GM23248 (cell line): ENCODE results near the gene ARID3B. TPM values are rescaled to one million over a fixed set of nuclear protein-coding genes. Genes with fewer than 3 reads are reported as not detected.

Experiments used
- DNase-seq: peaks from one replicate; pipeline ENCODE4 v3.0.0-alpha.2; 2015
- H2AFZ ChIP-seq: fragments of 200-600 bp; sonication (generic); 2 replicates; pipeline ENCODE4 v1.6.1; 2016; ENCODE audit warnings: antibody characterized with exemption
- H3F3A ChIP-seq: fragments of 200-600 bp; sonication (generic); 2 replicates; pipeline ENCODE4 v1.6.1; 2016; ENCODE audit warnings: mild to moderate bottlenecking, antibody characterized with exemption, mixed run types; ENCODE audit not compliant: insufficient read depth
- H3K27ac ChIP-seq: fragments of 200-600 bp; sonication (generic); 2 replicates; pipeline ENCODE4 v1.5.1; 2016; ENCODE audit warnings: mild to moderate bottlenecking
- H3K27me3 ChIP-seq: fragments of 200-600 bp; sonication (generic); replicated peaks from 2 replicates; pipeline ENCODE4 v1.6.1; 2016; ENCODE audit warnings: mild to moderate bottlenecking; ENCODE audit not compliant: insufficient read depth
- H3K36me3 ChIP-seq: fragments of 200-600 bp; sonication (generic); 2 replicates; pipeline ENCODE4 v1.6.1; 2016; ENCODE audit warnings: low read depth, mild to moderate bottlenecking
- H3K4me1 ChIP-seq: fragments of 200-600 bp; sonication (generic); 2 replicates; pipeline ENCODE4 v1.6.1; 2016; ENCODE audit warnings: mild to moderate bottlenecking; ENCODE audit not compliant: insufficient read depth
- H3K4me2 ChIP-seq: fragments of 200-600 bp; sonication (generic); one replicate; pipeline ENCODE4 v1.6.1; 2016; ENCODE audit warnings: mild to moderate bottlenecking; ENCODE audit not compliant: unreplicated experiment
- H3K4me3 ChIP-seq: fragments of 200-600 bp; sonication (generic); 2 replicates; pipeline ENCODE4 v1.5.1; 2016; ENCODE audit warnings: mild to moderate bottlenecking
- H3K79me2 ChIP-seq: fragments of 200-600 bp; sonication (generic); 2 replicates; pipeline ENCODE4 v1.6.1; 2016; ENCODE audit warnings: mild to moderate bottlenecking; ENCODE audit not compliant: insufficient read depth
- H3K9ac ChIP-seq: fragments of 200-600 bp; sonication (generic); 2 replicates; pipeline ENCODE4 v1.6.1; 2016; ENCODE audit warnings: mild to moderate bottlenecking
- H3K9me2 ChIP-seq: fragments of 200-600 bp; sonication (generic); 2 replicates; pipeline ENCODE4 v1.6.1; 2016; ENCODE audit warnings: mixed run types, mild to moderate bottlenecking, moderate library complexity; ENCODE audit not compliant: insufficient read depth
- H3K9me3 ChIP-seq: fragments of 200-600 bp; sonication (generic); one replicate; pipeline ENCODE4 v1.6.1; 2017; ENCODE audit warnings: low read depth
- H4K20me1 ChIP-seq: fragments of 200-600 bp; sonication (generic); 2 replicates; pipeline ENCODE4 v1.6.0; 2016; ENCODE audit not compliant: insufficient read depth
- EZH2 ChIP-seq: fragments of 200-600 bp; sonication (generic); IDR thresholded peaks from 2 replicates; pipeline ENCODE4 v1.6.1; 2018; ENCODE audit warnings: antibody characterized with exemption, mild to moderate bottlenecking; ENCODE audit not compliant: insufficient read depth, poor library complexity, severe bottlenecking
- EZH2phosphoT487 ChIP-seq: fragments of 200-600 bp; sonication (generic); IDR thresholded peaks from 2 replicates; pipeline ENCODE4 v1.6.1; 2018; ENCODE audit warnings: antibody characterized with exemption, moderate library complexity, mild to moderate bottlenecking, low read depth; ENCODE audit not compliant: insufficient read depth
- WGBS, 2 experiments: methylation state at CpG; one replicate each; pipeline ENCODE4 v1.1.6; 2015 to 2017; ENCODE audit warnings: low lambda C conversion rate in 2 of 2, low coverage in 1 of 2; ENCODE audit errors: missing lambda C conversion rate in 2 of 2; 5-methylcytosine and 5-hydroxymethylcytosine counted together
- in situ Hi-C: fragments of 300-500 bp; cut with MboI; formaldehyde crosslinking; loops from 2 replicates; pipeline ENCODE4 v1.15.0; 2020
- polyA plus RNA-seq: library from polyadenylated mRNA; unstranded; fragments of >200 nt; fragmentation: Nextera tagmentation; extraction: Ambion mirVana; gene quantifications from 2 replicates; pipeline ENCODE4 v1.2.1, GENCODE V29; 2016
- total RNA-seq: library from RNA; depleted of rRNA; stranded (reverse); fragments of >200 nt; shearing (Covaris generic); gene quantifications from 2 replicates; pipeline ENCODE4 v1.2.3, GENCODE V29; 2014

Gene ARID3B
- total and polyA plus RNA-seq, 2 experiments from 2014 or later, result 2.1 to 4.9 TPM

- no peaks in the 10 kb centered on the region for H3K27me3 ChIP-seq
- no peaks in the 10 kb centered on the region for H3K9me3 ChIP-seq
- H3K9me2 ChIP-seq, result no peaks in the 10 kb centered on the region
- H4K20me1 ChIP-seq, result no peaks in the 10 kb centered on the region
- no peak for DNase-seq
- no peak for TF ChIP-seq EZH2phosphoT487
- no peak for TF ChIP-seq EZH2
- no peak overlapping the region for H3K4me2 ChIP-seq
- H3F3A ChIP-seq, result 0 out of 2 replicates have a peak, but pooled peaks cover 4% of the 10 kb centered on the region
- no peaks in the 10 kb centered on the region for H3K36me3 ChIP-seq
- WGBS, 2 experiments, result 91 to 95% methylated on average over 2 of the region's 2 CpGs
- in situ Hi-C loops, result no loop called here
- no peak overlapping the region for H3K4me3 ChIP-seq
- H3K4me1 ChIP-seq, result no peaks in the 10 kb centered on the region
- H3K27ac ChIP-seq, result no peak overlapping the region
- no peak overlapping the region for H3K9ac ChIP-seq
- H3K79me2 ChIP-seq, result no peaks in the 10 kb centered on the region
- H2AFZ ChIP-seq, result no peak overlapping the region
These were observed 40.6 kb upstream of the ARID3B start for GRCh38 chr15:74500401-74500800.

GRCh38 chr15:74502301-74502700, 38.7 kb upstream of the ARID3B start:
- Histone ChIP-seq H3K9ac (no peak overlapping the region), H3K4me1 (peaks cover 8% of the 10 kb centered on the region; the same call in 1 of the 2 replicates), H3K36me3 (no peaks in the 10 kb centered on the region), H3K27me3 (no peaks in the 10 kb centered on the region), H3K4me2 (no peak overlapping the region), H3K9me2 (no peaks in the 10 kb centered on the region), H3K4me3 (no peak overlapping the region), H3F3A (0 out of 2 replicates have a peak, but pooled peaks cover 4% of the 10 kb centered on the region), H3K27ac (no peak overlapping the region), H4K20me1 (no peaks in the 10 kb centered on the region), H3K9me3 (no peaks in the 10 kb centered on the region), H3K79me2 (no peaks in the 10 kb centered on the region), H2AFZ (no peak overlapping the region)
- TF ChIP-seq EZH2 (no peak), EZH2phosphoT487 (no peak)
- in situ Hi-C loops, result no loop called here
- WGBS, 2 experiments, result 98 to 100% methylated on average over 3 of the region's 3 CpGs
- no peak for DNase-seq

GRCh38 chr15:74504418-74504817, 36.6 kb upstream of the ARID3B start:
- Histone ChIP-seq H3K27me3 (no peaks in the 10 kb centered on the region), H3K4me2 (no peak overlapping the region), H3K9me2 (no peaks in the 10 kb centered on the region), H3K9ac (no peak overlapping the region), H3K9me3 (no peaks in the 10 kb centered on the region), H3K79me2 (no peaks in the 10 kb centered on the region), H3K4me1 (peaks cover 8% of the 10 kb centered on the region; the same call in 1 of the 2 replicates), H3F3A (no peaks in the 10 kb centered on the region), H3K27ac (no peak overlapping the region), H4K20me1 (no peaks in the 10 kb centered on the region), H3K4me3 (no peak overlapping the region), H3K36me3 (no peaks in the 10 kb centered on the region), H2AFZ (no peak overlapping the region)
- peak; percentile 20 for DNase-seq
- 53 to 54% methylated on average over 3 of the region's 3 CpGs for WGBS, 2 experiments
- in situ Hi-C loops, result no loop called here
- TF ChIP-seq EZH2phosphoT487 (no peak), EZH2 (no peak)

- no peaks in the 10 kb centered on the region for H3K9me3 ChIP-seq
- no peak overlapping the region for H3K27ac ChIP-seq
- 94 to 100% methylated on average over 4 of the region's 4 CpGs for WGBS, 2 experiments
- TF ChIP-seq EZH2phosphoT487, result no peak
- TF ChIP-seq EZH2, result no peak
- H3K4me3 ChIP-seq, result no peak overlapping the region
- H2AFZ ChIP-seq, result no peak overlapping the region
- no peaks in the 10 kb centered on the region for H3F3A ChIP-seq
- H3K36me3 ChIP-seq, result no peaks in the 10 kb centered on the region
- in situ Hi-C loops, result no loop called here
- H3K4me1 ChIP-seq, result peaks cover 8% of the 10 kb centered on the region; the same call in 1 of the 2 replicates
- H3K9ac ChIP-seq, result no peak overlapping the region
- no peaks in the 10 kb centered on the region for H3K79me2 ChIP-seq
- H3K9me2 ChIP-seq, result no peaks in the 10 kb centered on the region
- no peak for DNase-seq
- no peak overlapping the region for H3K4me2 ChIP-seq
- H3K27me3 ChIP-seq, result no peaks in the 10 kb centered on the region
- no peaks in the 10 kb centered on the region for H4K20me1 ChIP-seq
These were observed 36.2 kb upstream of the ARID3B start for GRCh38 chr15:74504836-74505235.
